ENCODE data around the gene GOLIM4. TPM values are rescaled to one million over a fixed set of nuclear protein-coding genes. Genes with fewer than 3 reads are reported as not detected.
A peak's percentile ranks its signal among the peaks of the same experiment; 100 is the strongest.
"Not testable (repeated sequence)": the region's sequence is repeated elsewhere in the genome, so short reads cannot be mapped to it uniquely, and the experiment has no call there.

The GOLIM4 gene
- total RNA-seq, 1 donor from 2014 or later: 50.9 TPM

GRCh38 chr3:168026764-168027163 lies 69.0 kb downstream of the GOLIM4 start:
- TF ChIP-seq, protein P1, sequence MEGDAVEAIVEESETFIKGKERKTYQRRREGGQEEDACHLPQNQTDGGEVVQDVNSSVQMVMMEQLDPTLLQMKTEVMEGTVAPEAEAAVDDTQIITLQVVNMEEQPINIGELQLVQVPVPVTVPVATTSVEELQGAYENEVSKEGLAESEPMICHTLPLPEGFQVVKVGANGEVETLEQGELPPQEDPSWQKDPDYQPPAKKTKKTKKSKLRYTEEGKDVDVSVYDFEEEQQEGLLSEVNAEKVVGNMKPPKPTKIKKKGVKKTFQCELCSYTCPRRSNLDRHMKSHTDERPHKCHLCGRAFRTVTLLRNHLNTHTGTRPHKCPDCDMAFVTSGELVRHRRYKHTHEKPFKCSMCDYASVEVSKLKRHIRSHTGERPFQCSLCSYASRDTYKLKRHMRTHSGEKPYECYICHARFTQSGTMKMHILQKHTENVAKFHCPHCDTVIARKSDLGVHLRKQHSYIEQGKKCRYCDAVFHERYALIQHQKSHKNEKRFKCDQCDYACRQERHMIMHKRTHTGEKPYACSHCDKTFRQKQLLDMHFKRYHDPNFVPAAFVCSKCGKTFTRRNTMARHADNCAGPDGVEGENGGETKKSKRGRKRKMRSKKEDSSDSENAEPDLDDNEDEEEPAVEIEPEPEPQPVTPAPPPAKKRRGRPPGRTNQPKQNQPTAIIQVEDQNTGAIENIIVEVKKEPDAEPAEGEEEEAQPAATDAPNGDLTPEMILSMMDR (IDR thresholded peaks at IDR 0.05): no peak
- intact Hi-C loops (cut with DNase I): no loop called here
- no peak for DNase-seq
- peaks cover 95% of the 10 kb centered on the region for H3K36me3 ChIP-seq
- H3K9me3 ChIP-seq: no peaks in the 10 kb centered on the region
- H3K27ac ChIP-seq: no peak overlapping the region
- no peaks in the 10 kb centered on the region for H3K4me1 ChIP-seq
- H3K4me3 ChIP-seq: no peak overlapping the region
- no peak for ATAC-seq
- no peaks in the 10 kb centered on the region for H3K27me3 ChIP-seq

- ATAC-seq: no peak
- Histone ChIP-seq H3K27ac (no peak overlapping the region), H3K9me3 (no peaks in the 10 kb centered on the region), H3K4me3 (no peak overlapping the region), H3K27me3 (no peaks in the 10 kb centered on the region), H3K36me3 (peaks cover 97% of the 10 kb centered on the region), H3K4me1 (no peaks in the 10 kb centered on the region)
- TF ChIP-seq, protein P1 (IDR thresholded peaks at IDR 0.05): no peak
- intact Hi-C loops (cut with DNase I): no loop called here
- no peak for DNase-seq
These were observed 70.6 kb downstream of the GOLIM4 start for GRCh38 chr3:168025076-168025475.

- no peak overlapping the region for H3K27ac ChIP-seq
These were observed 71.2 kb downstream of the GOLIM4 start for GRCh38 chr3:168024537-168024941.

DNA sequence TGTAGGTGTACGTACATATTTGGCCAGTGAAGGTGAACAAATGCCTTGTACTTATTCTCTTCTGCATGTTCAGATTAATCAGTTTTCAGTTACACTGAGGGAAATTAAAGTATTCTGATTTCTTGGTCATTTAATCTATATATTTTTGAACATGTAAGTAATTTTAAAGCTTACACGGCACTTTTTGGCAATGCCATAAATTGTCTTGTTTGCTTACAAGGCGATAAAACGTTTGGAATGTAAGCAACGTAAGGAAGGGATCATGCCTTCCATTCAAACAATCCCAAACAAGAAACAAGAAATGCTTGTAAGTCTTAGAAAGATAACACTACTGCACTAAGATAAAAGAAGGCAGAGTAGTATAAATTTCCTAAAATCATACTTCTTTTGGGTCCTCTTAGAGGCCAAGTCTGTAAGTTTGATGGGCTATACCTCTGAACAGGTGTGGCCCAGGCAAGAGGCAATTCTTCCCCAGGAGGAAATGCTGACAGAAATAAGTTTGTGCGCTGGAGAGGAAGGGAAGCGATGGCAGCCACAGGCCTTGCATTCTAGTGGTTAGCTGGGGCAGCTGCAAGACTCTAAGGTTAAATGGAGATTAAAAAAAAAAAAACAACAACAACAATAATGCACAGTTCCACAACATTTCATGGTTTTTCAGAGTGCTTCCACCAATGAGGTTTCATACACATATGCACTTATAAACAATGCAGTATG lies 73.8 kb downstream of the GOLIM4 start:
- H3K36me3 ChIP-seq: peaks cover 73% of the 10 kb centered on the region
- DNase-seq: no peak
- H3K9me3 ChIP-seq: no peaks in the 10 kb centered on the region
- ATAC-seq: no peak
- intact Hi-C loops (cut with DNase I): no loop called here
- no peaks in the 10 kb centered on the region for H3K27me3 ChIP-seq
- no peak overlapping the region for H3K4me3 ChIP-seq
- no peak overlapping the region for H3K27ac ChIP-seq
- H3K4me1 ChIP-seq: no peaks in the 10 kb centered on the region
- TF ChIP-seq, protein P1 (IDR thresholded peaks at IDR 0.05): no peak

More at GRCh38 chr3:168024537-168024941, 71.2 kb downstream of the GOLIM4 start:
- intact Hi-C loops (cut with DNase I): no loop called here
- no peak overlapping the region for H3K4me3 ChIP-seq
- no peaks in the 10 kb centered on the region for H3K4me1 ChIP-seq
- H3K9me3 ChIP-seq: no peaks in the 10 kb centered on the region
- TF ChIP-seq, protein P1 (IDR thresholded peaks at IDR 0.05): no peak
- ATAC-seq: peak; percentile 32
- peaks cover 95% of the 10 kb centered on the region for H3K36me3 ChIP-seq
- H3K27me3 ChIP-seq: no peaks in the 10 kb centered on the region
- DNase-seq: no peak

DNA sequence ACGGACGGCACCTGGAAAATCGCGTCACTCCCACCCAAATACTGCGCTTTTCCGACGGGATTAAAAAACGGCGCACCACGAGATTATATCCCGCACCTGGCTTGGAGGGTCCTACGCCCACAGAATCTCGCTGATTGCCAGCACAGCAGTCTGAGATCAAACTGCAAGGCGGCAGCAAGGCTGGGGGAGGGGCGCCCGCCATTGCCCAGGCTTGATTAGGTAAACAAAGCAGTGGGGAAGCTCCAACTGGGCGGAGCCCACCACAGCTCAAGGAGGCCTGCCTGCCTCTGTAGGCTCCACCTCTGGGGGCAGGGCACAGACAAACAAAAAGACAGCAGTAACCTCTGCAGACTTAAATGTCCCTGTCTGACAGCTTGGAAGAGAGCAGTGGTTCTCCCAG lies 84.4 kb downstream of the GOLIM4 start:
- not testable (repeated sequence) for DNase-seq, H3K4me1 ChIP-seq, ATAC-seq

DNA sequence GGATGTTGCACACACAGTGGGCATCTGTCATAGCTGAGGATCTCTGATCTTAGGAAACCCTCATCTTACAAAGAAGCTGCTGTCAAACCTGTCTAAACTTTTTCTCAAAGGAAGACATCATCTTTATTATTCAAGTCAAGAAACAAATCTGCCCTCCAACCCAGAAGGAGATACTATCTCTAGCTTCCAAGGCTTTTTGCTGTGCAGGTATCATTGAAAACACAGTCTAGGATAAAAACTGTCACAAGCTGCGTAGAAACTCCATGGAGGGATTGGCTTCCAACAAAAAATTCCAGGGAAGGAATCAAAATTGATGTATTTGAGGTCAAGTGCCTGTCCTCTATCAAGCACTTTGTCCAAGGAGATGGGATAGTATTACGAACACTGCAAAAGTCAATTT lies 89.1 kb downstream of the GOLIM4 start:
- H3K9me3 ChIP-seq: no peaks in the 10 kb centered on the region
- ATAC-seq (no peak), DNase-seq (no peak)
- no peak overlapping the region for H3K4me3 ChIP-seq
- intact Hi-C loops (cut with DNase I): no loop called here
- H3K36me3 ChIP-seq: peaks cover 24% of the 10 kb centered on the region
- no peaks in the 10 kb centered on the region for H3K4me1 ChIP-seq
- H3K27me3 ChIP-seq: no peaks in the 10 kb centered on the region
- no peak overlapping the region for H3K27ac ChIP-seq
- TF ChIP-seq, protein P1 (IDR thresholded peaks at IDR 0.05): no peak

More for the DNA sequence above, 84.4 kb downstream of the GOLIM4 start:
- H3K4me3 ChIP-seq; H3K27me3 ChIP-seq; H3K27ac ChIP-seq; H3K9me3 ChIP-seq; intact Hi-C loops (cut with DNase I): not testable (repeated sequence)
- H3K36me3 ChIP-seq: peaks cover 24% of the 10 kb centered on the region
